K562 (cell line): Measurements from ENCODE around the gene S100A4. TPM values are rescaled to one million over a fixed set of nuclear protein-coding genes. Genes with fewer than 3 reads are reported as not detected.

ENCODE experiments used
- ADNP ChIP-seq: fragments of 200-800 bp; sonication (Bioruptor generic); IDR thresholded peaks from 2 replicates; pipeline ENCODE4 v1.6.1; 2016; ENCODE audit warnings: missing genetic modification characterization, missing compliant biosample characterization
- BRF1 ChIP-seq: IDR thresholded peaks from 3 replicates; pipeline ENCODE4 v1.6.1; 2011; ENCODE audit warnings: borderline replicate concordance, mild to moderate bottlenecking; ENCODE audit not compliant: insufficient read length; ENCODE audit errors: extremely low read depth
- FOXK2 ChIP-seq, 2 experiments: fragments of 450-650 bp; IDR thresholded peaks in 1 of 2; conservative IDR thresholded peaks in 1 of 2; 2 replicates each; pipeline ENCODE4 v1.6.1; 2016; ENCODE audit warnings: low read depth in 2 of 2, mild to moderate bottlenecking in 1 of 2
- JUND ChIP-seq, 2 experiments: IDR thresholded peaks; 2 replicates in 1 of 2; 3 replicates in 1 of 2; pipeline ENCODE4 v1.6.1; 2011; ENCODE audit warnings: borderline replicate concordance in 2 of 2, low read depth in 2 of 2, low read length in 2 of 2, improper control_type of control experiment in 1 of 2, missing biosample characterization in 1 of 2, missing genetic modification characterization in 1 of 2, missing genetic modification reagents in 1 of 2
- MYBL2 ChIP-seq, 2 experiments: fragments of 450-650 bp in 1 of 2; sonication (generic) in 1 of 2; formaldehyde crosslinking in 1 of 2; IDR thresholded peaks; 2 replicates each; pipeline versions ENCODE4 v1.6.1 to v1.8.1; 2017 to 2022; ENCODE audit warnings: borderline replicate concordance in 1 of 2, inconsistent platforms in 1 of 2, low read depth in 1 of 2, mild to moderate bottlenecking in 1 of 2, missing genetic modification reagents in 1 of 2, moderate library complexity in 1 of 2
- TAL1 ChIP-seq: fragments of 450-650 bp; IDR thresholded peaks from 2 replicates; pipeline ENCODE4 v1.6.1; 2016; ENCODE audit warnings: mild to moderate bottlenecking
- TARDBP ChIP-seq: fragments of 450-650 bp; IDR thresholded peaks from 2 replicates; pipeline ENCODE4 v1.6.1; 2016
- TEAD1 ChIP-seq, 2 experiments: fragments of 450-650 bp in 1 of 2; sonication (generic) in 1 of 2; formaldehyde crosslinking; IDR thresholded peaks; 2 replicates each; pipeline versions ENCODE4 v1.4.0 to v1.8.0; 2020 to 2022; ENCODE audit warnings: mild to moderate bottlenecking in 2 of 2, missing genetic modification reagents in 1 of 2
- polyA plus RNA-seq, 8 experiments: library from polyadenylated mRNA; depleted of rRNA in 4 of 8; stranded (reverse) in 5 of 8; unstranded in 3 of 8; fragments of >200 nt; fragmentation: Nextera tagmentation in 2 of 8; fragmentation: Illumina TruSeq in 1 of 8; extraction: Ambion mirVana in 2 of 8; extraction: Trizol in 1 of 8; gene quantifications; 2 replicates each; pipeline versions ENCODE4 v1.2.1 to v1.2.3, GENCODE V29; 2011 to 2014; ENCODE audit warnings: inconsistent platforms in 1 of 8, missing spikeins in 1 of 8
- total RNA-seq, 7 experiments: library from RNA; depleted of rRNA in 6 of 7; stranded (reverse); fragments of >200 nt in 6 of 7; fragmentation: Illumina TruSeq in 2 of 7; extraction: Trizol in 2 of 7; gene quantifications; 2 replicates each; pipeline versions ENCODE4 v1.2.1 to v1.2.3, GENCODE V29; 2011 to 2021; ENCODE audit warnings: low replicate concordance in 1 of 7
- TF ChIP-seq, protein P1 (sequence below): sonication (generic); formaldehyde crosslinking; IDR thresholded peaks from 2 replicates; pipeline ENCODE4 v1.8.0; 2023; ENCODE audit warnings: missing genetic modification reagents, mild to moderate bottlenecking, borderline replicate concordance
- TF ChIP-seq, protein P2 (sequence below): IDR thresholded peaks from 2 replicates; pipeline ENCODE4 v1.6.1; 2011; ENCODE audit not compliant: insufficient read length; ENCODE audit errors: extremely low read depth
- TF ChIP-seq, protein P3 (sequence below): sonication (generic); formaldehyde crosslinking; IDR thresholded peaks from 2 replicates; pipeline ENCODE4 v1.9.0; 2022; ENCODE audit warnings: mild to moderate bottlenecking, missing genetic modification reagents
- TF ChIP-seq, protein P4 (sequence below): fragments of 450-650 bp; IDR thresholded peaks from 2 replicates; pipeline ENCODE4 v1.6.1; 2016; ENCODE audit warnings: borderline replicate concordance

Gene S100A4
- total and polyA plus RNA-seq, 9 of the 15 experiments (the other 6 are each of a cell fraction or from before 2014, with no cell fraction given) = 3.7 to 20.1 (median 11.2) TPM

DNA sequence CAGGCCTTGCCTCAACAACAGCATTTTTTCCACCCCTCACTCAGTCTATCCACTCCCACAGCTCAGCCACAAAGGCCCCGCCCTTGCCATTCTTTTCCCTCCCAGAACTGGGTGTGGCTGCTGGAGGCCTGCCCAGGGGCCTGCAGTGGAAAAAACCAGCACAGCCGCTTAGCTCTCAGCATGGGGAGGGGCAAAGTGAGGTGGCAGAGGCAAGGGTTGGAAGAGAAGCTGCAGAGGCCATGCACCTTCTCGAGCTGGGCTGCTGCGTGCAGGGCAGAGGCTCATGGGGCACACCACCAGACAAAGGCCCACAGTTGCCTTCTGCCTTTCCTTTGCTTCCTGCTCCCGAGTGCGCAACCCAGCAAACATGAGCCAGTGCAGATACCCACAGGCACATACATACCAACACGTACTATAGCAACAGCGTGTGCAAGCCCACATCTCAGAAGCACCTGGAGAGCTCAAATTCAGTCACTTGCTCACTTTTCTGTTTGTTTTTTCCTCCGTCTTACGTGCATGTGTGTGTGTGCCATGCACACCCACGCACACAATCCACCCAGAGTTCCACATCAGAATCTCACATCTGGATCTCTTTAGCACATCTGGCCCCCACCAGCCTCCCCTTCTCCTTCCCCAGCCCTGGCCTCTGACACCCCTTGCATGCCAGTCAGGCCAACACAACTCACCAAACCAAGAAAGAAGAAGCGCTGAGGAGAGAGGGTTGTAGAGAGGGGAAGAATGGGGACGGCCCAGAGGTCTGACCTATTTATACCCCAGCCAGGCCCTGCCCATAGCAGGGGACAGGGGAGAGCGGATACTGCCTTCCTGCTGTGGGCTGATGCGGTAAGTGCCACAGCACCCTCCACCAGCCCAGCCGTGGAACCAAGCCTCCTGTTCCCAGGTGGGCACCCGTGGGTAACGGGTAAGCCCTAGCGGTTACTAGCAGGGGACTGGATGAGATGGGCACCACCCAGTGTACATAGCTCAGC lies at the start of gene S100A4 (continued):
- TF ChIP-seq, protein P1, sequence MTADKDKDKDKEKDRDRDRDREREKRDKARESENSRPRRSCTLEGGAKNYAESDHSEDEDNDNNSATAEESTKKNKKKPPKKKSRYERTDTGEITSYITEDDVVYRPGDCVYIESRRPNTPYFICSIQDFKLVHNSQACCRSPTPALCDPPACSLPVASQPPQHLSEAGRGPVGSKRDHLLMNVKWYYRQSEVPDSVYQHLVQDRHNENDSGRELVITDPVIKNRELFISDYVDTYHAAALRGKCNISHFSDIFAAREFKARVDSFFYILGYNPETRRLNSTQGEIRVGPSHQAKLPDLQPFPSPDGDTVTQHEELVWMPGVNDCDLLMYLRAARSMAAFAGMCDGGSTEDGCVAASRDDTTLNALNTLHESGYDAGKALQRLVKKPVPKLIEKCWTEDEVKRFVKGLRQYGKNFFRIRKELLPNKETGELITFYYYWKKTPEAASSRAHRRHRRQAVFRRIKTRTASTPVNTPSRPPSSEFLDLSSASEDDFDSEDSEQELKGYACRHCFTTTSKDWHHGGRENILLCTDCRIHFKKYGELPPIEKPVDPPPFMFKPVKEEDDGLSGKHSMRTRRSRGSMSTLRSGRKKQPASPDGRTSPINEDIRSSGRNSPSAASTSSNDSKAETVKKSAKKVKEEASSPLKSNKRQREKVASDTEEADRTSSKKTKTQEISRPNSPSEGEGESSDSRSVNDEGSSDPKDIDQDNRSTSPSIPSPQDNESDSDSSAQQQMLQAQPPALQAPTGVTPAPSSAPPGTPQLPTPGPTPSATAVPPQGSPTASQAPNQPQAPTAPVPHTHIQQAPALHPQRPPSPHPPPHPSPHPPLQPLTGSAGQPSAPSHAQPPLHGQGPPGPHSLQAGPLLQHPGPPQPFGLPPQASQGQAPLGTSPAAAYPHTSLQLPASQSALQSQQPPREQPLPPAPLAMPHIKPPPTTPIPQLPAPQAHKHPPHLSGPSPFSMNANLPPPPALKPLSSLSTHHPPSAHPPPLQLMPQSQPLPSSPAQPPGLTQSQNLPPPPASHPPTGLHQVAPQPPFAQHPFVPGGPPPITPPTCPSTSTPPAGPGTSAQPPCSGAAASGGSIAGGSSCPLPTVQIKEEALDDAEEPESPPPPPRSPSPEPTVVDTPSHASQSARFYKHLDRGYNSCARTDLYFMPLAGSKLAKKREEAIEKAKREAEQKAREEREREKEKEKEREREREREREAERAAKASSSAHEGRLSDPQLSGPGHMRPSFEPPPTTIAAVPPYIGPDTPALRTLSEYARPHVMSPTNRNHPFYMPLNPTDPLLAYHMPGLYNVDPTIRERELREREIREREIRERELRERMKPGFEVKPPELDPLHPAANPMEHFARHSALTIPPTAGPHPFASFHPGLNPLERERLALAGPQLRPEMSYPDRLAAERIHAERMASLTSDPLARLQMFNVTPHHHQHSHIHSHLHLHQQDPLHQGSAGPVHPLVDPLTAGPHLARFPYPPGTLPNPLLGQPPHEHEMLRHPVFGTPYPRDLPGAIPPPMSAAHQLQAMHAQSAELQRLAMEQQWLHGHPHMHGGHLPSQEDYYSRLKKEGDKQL = no peak
- TF ChIP-seq TAL1 = peak; percentile 52; the same call in 1 of the 2 replicates
- TF ChIP-seq, protein P2, sequence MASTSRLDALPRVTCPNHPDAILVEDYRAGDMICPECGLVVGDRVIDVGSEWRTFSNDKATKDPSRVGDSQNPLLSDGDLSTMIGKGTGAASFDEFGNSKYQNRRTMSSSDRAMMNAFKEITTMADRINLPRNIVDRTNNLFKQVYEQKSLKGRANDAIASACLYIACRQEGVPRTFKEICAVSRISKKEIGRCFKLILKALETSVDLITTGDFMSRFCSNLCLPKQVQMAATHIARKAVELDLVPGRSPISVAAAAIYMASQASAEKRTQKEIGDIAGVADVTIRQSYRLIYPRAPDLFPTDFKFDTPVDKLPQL = no peak
- no peak for TF ChIP-seq FOXK2 (conservative IDR thresholded peaks at IDR 0.05 in 1 of 2, IDR thresholded peaks at IDR 0.05 in 1 of 2; ENCODE audit: low read depth in 2 of 2)
- TF ChIP-seq, protein P3, sequence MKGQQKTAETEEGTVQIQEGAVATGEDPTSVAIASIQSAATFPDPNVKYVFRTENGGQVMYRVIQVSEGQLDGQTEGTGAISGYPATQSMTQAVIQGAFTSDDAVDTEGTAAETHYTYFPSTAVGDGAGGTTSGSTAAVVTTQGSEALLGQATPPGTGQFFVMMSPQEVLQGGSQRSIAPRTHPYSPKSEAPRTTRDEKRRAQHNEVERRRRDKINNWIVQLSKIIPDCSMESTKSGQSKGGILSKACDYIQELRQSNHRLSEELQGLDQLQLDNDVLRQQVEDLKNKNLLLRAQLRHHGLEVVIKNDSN (CRISPR knock-in tag) = no peak
- no peak; the same call in 1 of the 2 replicates for TF ChIP-seq JUND (IDR thresholded peaks at IDR 0.05; ENCODE audit: borderline replicate concordance, low read depth, low read length)
- no peak; the same call in 1 of the 3 replicates for TF ChIP-seq JUND (tag; IDR thresholded peaks at IDR 0.05; ENCODE audit: borderline replicate concordance, low read depth, low read length)
- no peak for TF ChIP-seq TARDBP
- TF ChIP-seq ADNP (tag) = no peak
- TF ChIP-seq BRF1 = no peak
- no peak; a peak in 1 of 4 replicates for TF ChIP-seq TEAD1 (CRISPR knock-in tag; IDR thresholded peaks at IDR 0.05)
- TF ChIP-seq MYBL2 (IDR thresholded peaks at IDR 0.05; ENCODE audit: low read depth) = no peak
- TF ChIP-seq MYBL2 (CRISPR knock-in tag; IDR thresholded peaks at IDR 0.05; ENCODE audit: borderline replicate concordance) = no peak
- TF ChIP-seq, protein P4, sequence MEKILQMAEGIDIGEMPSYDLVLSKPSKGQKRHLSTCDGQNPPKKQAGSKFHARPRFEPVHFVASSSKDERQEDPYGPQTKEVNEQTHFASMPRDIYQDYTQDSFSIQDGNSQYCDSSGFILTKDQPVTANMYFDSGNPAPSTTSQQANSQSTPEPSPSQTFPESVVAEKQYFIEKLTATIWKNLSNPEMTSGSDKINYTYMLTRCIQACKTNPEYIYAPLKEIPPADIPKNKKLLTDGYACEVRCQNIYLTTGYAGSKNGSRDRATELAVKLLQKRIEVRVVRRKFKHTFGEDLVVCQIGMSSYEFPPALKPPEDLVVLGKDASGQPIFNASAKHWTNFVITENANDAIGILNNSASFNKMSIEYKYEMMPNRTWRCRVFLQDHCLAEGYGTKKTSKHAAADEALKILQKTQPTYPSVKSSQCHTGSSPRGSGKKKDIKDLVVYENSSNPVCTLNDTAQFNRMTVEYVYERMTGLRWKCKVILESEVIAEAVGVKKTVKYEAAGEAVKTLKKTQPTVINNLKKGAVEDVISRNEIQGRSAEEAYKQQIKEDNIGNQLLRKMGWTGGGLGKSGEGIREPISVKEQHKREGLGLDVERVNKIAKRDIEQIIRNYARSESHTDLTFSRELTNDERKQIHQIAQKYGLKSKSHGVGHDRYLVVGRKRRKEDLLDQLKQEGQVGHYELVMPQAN = no peak
